Skeletal muscle satellite cell (primary cell): ENCODE measurements around the gene RRAGB. TPM values are rescaled to one million over a fixed set of nuclear protein-coding genes. Genes with fewer than 3 reads are reported as not detected.
"Not testable (repeated sequence)": the region's sequence is repeated elsewhere in the genome, so short reads cannot be mapped to it uniquely, and the experiment has no call there.

Source experiments
- H3K27me3 ChIP-seq: 2 replicates; pipeline ENCODE4 v1.7.0; 2013; ENCODE audit warnings: low read length; ENCODE audit not compliant: control insufficient read depth, insufficient read depth
- H3K36me3 ChIP-seq: 2 replicates; pipeline ENCODE4 v1.7.0; 2013; ENCODE audit warnings: mild to moderate bottlenecking, control low read depth, low read length; ENCODE audit not compliant: insufficient read depth
- H3K4me1 ChIP-seq: 2 replicates; pipeline ENCODE4 v1.7.0; 2013; ENCODE audit warnings: low read length; ENCODE audit not compliant: control insufficient read depth, insufficient read depth
- H3K4me2 ChIP-seq: 2 replicates; pipeline ENCODE4 v1.7.0; 2013; ENCODE audit warnings: mild to moderate bottlenecking, low read length
- H3K4me3 ChIP-seq: 2 replicates; pipeline ENCODE4 v1.7.0; 2013; ENCODE audit warnings: low read length
- H3K9ac ChIP-seq: 2 replicates; pipeline ENCODE4 v1.7.0; 2013; ENCODE audit warnings: mild to moderate bottlenecking, low read depth, low read length, moderate library complexity
- H3K9me3 ChIP-seq: replicated peaks from 2 replicates; pipeline ENCODE4 v1.7.0; 2013; ENCODE audit warnings: mild to moderate bottlenecking, control low read depth, low read length
- total RNA-seq: library from RNA; depleted of rRNA; stranded (reverse); fragments of >200 nt; gene quantifications from 2 replicates; pipeline ENCODE4 v1.2.3, GENCODE V29; 2012; rRNA removed

Gene RRAGB, protein sequence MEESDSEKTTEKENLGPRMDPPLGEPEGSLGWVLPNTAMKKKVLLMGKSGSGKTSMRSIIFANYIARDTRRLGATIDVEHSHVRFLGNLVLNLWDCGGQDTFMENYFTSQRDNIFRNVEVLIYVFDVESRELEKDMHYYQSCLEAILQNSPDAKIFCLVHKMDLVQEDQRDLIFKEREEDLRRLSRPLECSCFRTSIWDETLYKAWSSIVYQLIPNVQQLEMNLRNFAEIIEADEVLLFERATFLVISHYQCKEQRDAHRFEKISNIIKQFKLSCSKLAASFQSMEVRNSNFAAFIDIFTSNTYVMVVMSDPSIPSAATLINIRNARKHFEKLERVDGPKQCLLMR
- total RNA-seq = 5.9 and 10.6 TPM in 2 replicates

DNA sequence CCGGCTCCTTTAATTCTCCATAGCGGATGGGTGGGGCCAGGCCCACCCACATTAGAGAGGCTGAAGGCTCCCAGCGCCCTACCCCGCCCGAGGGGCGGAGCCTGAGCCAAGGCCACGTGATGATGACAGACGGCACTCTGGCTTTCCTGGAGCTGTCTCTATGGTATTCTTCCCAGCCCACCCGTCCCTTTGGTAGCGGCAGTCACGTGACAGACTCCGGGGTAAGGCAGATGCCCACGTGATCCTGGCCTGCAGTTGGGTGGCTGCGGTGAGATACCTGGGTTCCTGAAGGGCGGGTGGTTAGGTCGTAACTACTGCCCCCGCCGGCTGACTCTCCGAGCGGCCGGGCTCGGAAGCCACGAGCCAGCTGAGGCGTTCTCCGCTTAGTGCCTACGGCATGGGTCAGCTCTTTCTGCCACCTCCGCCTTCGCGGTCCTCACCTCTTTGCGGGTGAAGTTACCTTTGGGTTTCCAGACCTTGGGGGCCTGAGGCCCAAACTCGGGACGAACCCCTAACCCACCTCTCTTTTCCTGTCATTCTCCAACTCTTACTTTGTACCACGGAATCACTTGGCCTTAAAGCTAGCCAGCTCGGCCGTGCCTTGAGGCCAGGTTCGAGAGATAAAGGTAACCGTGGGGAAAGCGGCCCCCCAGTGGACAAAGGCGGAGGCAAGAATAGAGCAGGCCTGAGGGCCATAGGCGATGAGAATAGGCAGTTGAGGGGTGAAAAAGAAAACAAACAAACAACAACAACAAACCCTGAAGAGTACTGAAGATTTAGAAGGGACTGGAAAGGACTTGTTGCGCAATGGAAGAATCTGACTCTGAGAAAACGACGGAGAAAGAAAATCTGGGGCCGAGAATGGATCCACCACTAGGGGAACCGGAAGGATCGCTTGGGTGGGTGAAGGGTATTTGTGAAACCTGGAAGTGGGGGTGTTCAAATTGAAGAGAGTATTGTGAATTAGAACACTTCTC lies at the start of gene RRAGB:
Gene RRAGB (plus strand): TSS at position 229 of the 977 bp plus-strand sequence. CDS start 579 bp downstream, at position 808.
- Histone ChIP-seq H3K36me3 (no peaks in the 10 kb centered on the region), H3K4me2 (peak within 1 kb of the TSS; percentile 77), H3K27me3 (no peaks in the 10 kb centered on the region), H3K4me3 (peak within 1 kb of the TSS; percentile 82), H3K9me3 (no peaks in the 10 kb centered on the region), H3K4me1 (no peaks in the 10 kb centered on the region), H3K9ac (peak within 1 kb of the TSS; percentile 87)

DNA sequence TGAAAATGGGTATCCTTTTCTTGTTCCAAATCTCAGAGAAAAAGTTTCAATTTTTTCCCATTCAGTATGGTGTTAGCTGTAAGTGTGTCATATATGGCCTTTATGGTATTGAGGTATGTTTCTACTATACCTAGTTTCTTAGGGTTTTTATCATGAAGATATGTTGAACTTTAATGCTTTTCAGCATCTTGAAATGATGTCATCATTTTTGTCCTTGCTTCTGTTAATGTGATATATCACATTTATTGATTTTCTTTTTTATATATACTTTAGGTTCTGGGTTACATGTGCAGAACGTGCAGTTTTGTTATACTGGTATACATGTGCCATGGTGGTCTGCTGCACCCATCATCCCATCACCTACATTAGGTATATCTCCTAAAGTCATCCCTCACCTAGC lies 49.5 kb upstream of the RRAGB start:
- Histone ChIP-seq H3K9ac (no peak overlapping the region), H3K4me2 (no peak overlapping the region), H3K27me3 (no peaks in the 10 kb centered on the region), H3K36me3 (no peaks in the 10 kb centered on the region), H3K4me1 (no peaks in the 10 kb centered on the region), H3K9me3 (no peaks in the 10 kb centered on the region), H3K4me3 (no peak overlapping the region)

DNA sequence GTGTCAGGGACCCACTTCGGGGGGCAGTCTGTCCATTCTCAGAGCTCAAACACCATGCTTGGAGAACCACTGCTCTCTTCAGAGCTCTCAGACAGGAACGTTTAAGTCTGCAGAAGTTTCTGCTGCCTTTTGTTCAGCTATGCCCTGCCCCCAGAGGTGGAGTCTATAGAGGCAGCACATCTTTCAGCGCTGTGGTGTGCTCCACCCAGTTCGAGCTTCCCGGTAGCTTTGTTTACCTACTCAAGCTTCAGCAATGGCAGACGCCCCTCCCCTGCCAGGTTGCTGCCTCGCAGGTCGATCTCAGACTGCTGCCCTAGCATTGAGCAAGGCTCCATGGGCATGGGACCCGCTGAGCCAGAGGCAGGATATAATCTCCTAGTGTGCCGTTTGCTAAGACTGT lies 29.0 kb upstream of the RRAGB start:
- not testable (repeated sequence) for H3K9me3 ChIP-seq

DNA sequence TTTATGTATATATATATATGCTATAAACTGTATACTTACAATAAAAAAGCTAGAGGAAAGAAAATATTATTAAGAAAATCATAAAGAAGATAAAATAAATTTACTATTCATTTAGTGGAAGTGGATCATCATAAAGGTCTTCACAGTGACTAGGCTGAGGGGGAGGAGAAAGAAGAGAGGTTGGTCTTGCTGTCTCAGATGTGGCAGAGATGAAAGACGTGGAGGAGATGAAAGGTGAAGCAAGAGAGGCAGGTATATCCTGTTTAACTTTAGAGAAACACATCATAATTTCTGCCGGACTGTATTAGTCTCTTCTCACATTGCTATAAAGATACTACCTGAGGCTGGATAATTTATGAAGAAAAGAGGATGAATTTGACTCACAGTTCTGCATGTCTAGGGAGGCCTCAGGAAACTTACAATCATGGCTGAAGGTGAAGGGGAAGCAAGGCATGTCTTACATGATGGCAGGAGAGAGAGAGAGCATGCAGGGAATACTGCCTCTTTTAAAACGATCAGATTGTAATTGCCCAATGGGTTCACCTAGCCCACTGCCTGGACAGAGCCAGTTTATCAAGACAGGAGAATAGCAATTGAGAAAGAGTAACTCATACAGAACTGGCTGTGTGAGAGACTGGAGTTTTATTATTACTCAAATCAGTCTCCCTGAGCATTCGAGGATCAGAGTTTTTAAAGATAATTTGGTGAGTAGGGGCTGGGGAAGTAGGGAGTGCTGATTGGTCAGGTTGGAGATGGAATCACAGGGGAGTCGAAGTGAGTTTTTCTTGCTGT lies 22.1 kb upstream of the RRAGB start:
- no peaks in the 10 kb centered on the region for H3K9me3 ChIP-seq
- H3K4me1 ChIP-seq = no peaks in the 10 kb centered on the region
- no peak overlapping the region for H3K9ac ChIP-seq
- H3K27me3 ChIP-seq = no peaks in the 10 kb centered on the region
- H3K4me2 ChIP-seq = no peak overlapping the region
- no peaks in the 10 kb centered on the region for H3K36me3 ChIP-seq
- H3K4me3 ChIP-seq = no peak overlapping the region

More for the DNA sequence above, 29.0 kb upstream of the RRAGB start:
- not testable (repeated sequence) for H3K9ac ChIP-seq, H3K36me3 ChIP-seq, H3K4me1 ChIP-seq, H3K27me3 ChIP-seq, H3K4me3 ChIP-seq, H3K4me2 ChIP-seq

DNA sequence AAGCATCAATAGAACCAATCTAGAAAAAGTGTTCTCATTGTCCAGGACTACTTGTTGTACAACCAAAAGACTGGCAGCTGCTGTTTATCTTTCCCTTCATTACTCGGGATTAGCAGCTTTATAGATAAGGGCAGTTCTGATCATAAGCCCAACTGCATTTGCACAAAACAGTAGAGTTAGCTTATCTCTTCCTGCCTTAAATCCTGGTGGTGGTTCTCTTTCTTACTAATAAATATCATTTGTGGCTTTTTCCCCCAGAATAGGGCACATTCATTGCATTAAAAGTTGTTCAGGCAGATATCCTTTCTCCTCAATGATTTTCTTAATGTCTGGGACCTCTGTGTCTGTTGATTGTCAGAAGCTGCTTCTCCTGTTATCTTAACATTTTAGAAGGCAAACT lies 20.2 kb upstream of the RRAGB start:
- no peak overlapping the region for H3K4me2 ChIP-seq

DNA sequence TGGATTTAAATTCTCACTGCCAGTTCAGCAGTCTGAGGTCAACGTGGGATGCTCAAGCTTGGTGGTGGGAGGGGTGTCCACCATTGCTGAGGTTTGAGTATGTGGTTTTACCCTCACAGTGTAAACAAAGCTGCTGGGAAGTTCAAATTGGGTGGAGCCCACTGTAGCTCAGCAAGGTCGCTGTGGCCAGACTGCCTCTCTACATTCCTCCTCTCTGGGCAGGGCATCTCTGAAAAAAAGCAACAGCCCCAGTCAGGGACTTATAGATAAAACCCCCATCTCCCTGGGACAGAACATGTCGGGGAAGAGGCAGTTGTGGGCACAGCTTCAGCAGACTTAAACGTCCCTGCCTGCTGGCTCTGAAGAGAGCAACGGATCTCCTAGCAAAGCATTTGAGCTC lies 14.9 kb upstream of the RRAGB start:
- H3K9ac ChIP-seq = no peak overlapping the region
- no peaks in the 10 kb centered on the region for H3K4me1 ChIP-seq
- no peaks in the 10 kb centered on the region for H3K9me3 ChIP-seq
- no peaks in the 10 kb centered on the region for H3K36me3 ChIP-seq
- no peak overlapping the region for H3K4me3 ChIP-seq
- H3K4me2 ChIP-seq = no peak overlapping the region
- no peaks in the 10 kb centered on the region for H3K27me3 ChIP-seq

More for the DNA sequence above, 20.2 kb upstream of the RRAGB start:
- Histone ChIP-seq H3K27me3 (no peaks in the 10 kb centered on the region), H3K4me1 (no peaks in the 10 kb centered on the region), H3K9me3 (no peaks in the 10 kb centered on the region), H3K9ac (no peak overlapping the region), H3K36me3 (no peaks in the 10 kb centered on the region), H3K4me3 (no peak overlapping the region)

DNA sequence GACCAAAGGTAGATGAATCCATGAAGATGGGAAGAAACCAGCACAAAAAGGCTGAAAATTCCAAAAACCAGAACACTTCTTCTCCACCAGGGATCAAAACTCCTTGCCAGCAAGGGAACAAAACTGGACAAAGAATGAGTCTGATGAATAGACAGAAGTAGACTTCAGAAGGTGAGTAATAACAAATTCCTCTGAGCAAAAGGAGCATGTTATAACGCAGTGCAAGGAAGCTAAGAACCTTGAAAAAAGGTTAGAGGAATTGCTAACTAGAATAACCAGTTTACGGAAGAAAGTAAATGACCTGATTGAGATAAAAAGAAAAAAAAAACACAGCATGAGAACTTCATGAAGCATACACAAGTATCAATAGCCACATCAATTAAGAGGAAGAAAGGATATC lies 14.1 kb upstream of the RRAGB start:
- H3K9ac ChIP-seq, H3K4me3 ChIP-seq, H3K4me2 ChIP-seq, H3K36me3 ChIP-seq, H3K4me1 ChIP-seq, H3K9me3 ChIP-seq, H3K27me3 ChIP-seq: not testable (repeated sequence)

DNA sequence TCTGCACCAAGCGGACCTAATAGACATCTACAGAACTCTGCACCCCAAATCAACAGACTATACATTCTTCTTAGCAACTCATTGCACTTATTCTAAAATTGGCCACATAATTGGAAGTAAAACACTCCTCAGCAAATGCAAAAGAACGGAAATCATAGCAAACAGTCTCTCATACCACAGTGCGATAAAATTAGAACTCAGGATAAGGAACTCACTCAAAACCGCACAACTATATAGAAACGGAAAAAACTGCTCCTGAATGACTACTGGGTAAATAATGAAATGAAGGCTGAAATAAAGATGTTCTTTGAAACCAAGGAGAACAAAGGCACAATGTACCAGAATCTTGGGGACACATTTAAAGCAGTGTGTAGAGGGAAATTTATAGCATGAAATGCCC lies 12.5 kb upstream of the RRAGB start:
- H3K9ac ChIP-seq, H3K9me3 ChIP-seq, H3K36me3 ChIP-seq, H3K4me3 ChIP-seq, H3K4me1 ChIP-seq, H3K27me3 ChIP-seq, H3K4me2 ChIP-seq: not testable (repeated sequence)

DNA sequence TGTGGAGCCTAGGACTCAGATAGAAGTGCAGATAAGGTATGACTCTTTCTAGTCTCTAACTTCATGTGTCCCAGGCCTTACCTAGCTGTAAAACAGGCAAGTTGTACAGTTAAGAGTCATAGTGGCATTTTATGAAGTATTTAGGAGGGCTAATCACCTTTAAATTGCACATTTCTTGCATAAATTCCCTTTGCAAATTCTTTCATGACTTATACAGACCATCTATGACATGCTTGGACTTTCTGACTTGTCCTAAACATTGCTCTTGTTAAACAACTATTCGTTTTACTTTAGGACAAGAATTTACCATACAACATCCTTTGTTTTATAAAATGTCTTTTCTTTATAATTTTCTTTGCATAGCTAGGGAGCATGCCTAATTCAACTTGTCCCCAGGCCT lies 7.8 kb upstream of the RRAGB start:
- Histone ChIP-seq H3K9ac (no peak overlapping the region), H3K9me3 (peaks cover 3% of the 10 kb centered on the region), H3K27me3 (no peaks in the 10 kb centered on the region), H3K36me3 (no peaks in the 10 kb centered on the region), H3K4me2 (no peak overlapping the region), H3K4me3 (no peak overlapping the region), H3K4me1 (peaks cover 9% of the 10 kb centered on the region)

DNA sequence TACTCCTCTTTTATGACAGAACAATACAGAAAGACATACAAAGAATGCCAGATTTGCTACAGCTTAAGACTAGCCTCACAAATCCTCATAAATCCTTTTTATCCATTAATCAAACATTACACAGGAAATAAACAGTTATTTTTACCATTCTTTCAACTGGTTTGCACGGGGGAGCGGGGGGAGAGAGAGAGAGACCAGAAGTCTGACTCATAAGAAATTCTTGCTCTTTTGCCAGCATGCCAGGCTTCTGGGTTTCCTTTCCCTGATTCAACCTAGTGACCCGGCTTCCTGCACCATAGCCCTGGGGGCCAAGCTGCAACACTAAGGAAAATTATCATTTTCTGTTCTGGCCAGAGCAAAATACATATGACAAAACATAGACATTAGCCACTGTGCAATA lies 6.8 kb upstream of the RRAGB start:
- Histone ChIP-seq H3K9me3 (peaks cover 3% of the 10 kb centered on the region), H3K4me3 (no peak overlapping the region), H3K27me3 (no peaks in the 10 kb centered on the region), H3K36me3 (no peaks in the 10 kb centered on the region), H3K4me2 (peak overlapping the region; percentile 35), H3K9ac (no peak overlapping the region), H3K4me1 (peaks cover 9% of the 10 kb centered on the region)

DNA sequence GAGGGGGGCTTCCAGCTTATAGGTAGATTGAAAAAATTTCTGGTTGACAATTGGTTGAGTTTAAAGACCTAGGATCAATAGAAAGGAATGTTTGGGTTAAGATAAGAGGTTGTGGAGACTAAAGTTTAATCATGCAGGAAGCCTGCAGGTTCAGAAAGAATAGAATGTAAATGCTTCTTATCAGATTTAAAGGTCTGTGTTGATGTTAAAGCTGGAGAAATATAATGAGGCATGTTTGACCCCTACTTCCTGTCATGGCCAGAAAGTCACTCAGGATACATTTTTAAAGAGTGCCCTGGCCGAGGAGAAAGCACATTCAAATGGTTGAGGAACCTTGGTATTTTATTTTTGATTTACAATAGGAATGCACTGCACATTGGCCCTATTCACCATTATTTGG lies 3.9 kb upstream of the RRAGB start:
- no peak overlapping the region for H3K4me3 ChIP-seq
- no peak overlapping the region for H3K4me2 ChIP-seq
- no peaks in the 10 kb centered on the region for H3K27me3 ChIP-seq
- H3K9me3 ChIP-seq = peaks cover 3% of the 10 kb centered on the region
- H3K36me3 ChIP-seq = no peaks in the 10 kb centered on the region
- H3K9ac ChIP-seq = no peak overlapping the region
- H3K4me1 ChIP-seq = peaks cover 9% of the 10 kb centered on the region
